ENCODE data around the gene SPRY1. TPM values are rescaled to one million over a fixed set of nuclear protein-coding genes. Genes with fewer than 3 reads are reported as not detected.

SPRY1 gene
- total RNA-seq, 2 donors from 2014 or later: 67.5 to 90.2 TPM

DNA sequence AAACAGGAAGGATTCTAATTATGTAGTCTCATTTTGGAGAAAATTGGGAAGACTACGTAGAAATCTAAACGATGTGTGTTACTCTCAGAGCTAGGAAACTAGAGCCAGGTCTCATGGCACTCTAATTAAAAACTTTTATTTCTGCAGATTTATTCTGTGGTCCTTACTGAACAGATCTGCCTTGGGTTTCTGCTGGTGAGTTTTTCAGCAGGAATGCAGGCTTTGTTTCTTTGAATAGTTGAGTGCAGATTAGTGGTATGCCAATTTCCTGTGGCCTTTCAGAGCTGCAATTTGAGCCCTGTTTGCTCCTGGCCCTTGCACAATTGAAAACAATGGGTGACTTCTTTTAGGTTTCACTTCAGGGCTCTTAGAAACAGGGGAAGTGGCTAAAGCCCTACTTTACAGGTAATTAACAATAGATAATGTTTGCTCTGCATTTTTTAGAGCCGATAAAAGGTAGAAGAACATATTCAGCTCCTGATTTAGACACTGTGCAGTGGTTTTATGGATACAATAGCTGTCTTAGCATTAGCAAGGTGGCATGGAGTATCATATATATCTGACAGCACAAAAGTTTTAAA is 21.8 kb downstream of the SPRY1 start:
- H3K4me1 ChIP-seq (replicated peaks): no peaks in the 10 kb centered on the region
- no peak for TF ChIP-seq POLR2A (IDR thresholded peaks at IDR 0.05)
- TF ChIP-seq, protein P1, sequence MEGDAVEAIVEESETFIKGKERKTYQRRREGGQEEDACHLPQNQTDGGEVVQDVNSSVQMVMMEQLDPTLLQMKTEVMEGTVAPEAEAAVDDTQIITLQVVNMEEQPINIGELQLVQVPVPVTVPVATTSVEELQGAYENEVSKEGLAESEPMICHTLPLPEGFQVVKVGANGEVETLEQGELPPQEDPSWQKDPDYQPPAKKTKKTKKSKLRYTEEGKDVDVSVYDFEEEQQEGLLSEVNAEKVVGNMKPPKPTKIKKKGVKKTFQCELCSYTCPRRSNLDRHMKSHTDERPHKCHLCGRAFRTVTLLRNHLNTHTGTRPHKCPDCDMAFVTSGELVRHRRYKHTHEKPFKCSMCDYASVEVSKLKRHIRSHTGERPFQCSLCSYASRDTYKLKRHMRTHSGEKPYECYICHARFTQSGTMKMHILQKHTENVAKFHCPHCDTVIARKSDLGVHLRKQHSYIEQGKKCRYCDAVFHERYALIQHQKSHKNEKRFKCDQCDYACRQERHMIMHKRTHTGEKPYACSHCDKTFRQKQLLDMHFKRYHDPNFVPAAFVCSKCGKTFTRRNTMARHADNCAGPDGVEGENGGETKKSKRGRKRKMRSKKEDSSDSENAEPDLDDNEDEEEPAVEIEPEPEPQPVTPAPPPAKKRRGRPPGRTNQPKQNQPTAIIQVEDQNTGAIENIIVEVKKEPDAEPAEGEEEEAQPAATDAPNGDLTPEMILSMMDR (IDR thresholded peaks at IDR 0.05): no peak
- peak; percentile 74 for TF ChIP-seq POLR2AphosphoS5 (IDR thresholded peaks at IDR 0.05)
- peak; percentile 62 for DNase-seq (ENCODE audit: low spot score)
- H3K27me3 ChIP-seq (replicated peaks; ENCODE audit: insufficient read depth): no peaks in the 10 kb centered on the region
- 28% methylated on average over 3 of the region's 3 CpGs for WGBS
- peak overlapping the region; percentile 18 to 28 for H3K27ac ChIP-seq
- no peak overlapping the region for H3K4me3 ChIP-seq
- intact Hi-C loops (cut with DNase I): no loop called here
- H3K36me3 ChIP-seq: no peaks in the 10 kb centered on the region
- no peaks in the 10 kb centered on the region for H3K9me3 ChIP-seq

DNA sequence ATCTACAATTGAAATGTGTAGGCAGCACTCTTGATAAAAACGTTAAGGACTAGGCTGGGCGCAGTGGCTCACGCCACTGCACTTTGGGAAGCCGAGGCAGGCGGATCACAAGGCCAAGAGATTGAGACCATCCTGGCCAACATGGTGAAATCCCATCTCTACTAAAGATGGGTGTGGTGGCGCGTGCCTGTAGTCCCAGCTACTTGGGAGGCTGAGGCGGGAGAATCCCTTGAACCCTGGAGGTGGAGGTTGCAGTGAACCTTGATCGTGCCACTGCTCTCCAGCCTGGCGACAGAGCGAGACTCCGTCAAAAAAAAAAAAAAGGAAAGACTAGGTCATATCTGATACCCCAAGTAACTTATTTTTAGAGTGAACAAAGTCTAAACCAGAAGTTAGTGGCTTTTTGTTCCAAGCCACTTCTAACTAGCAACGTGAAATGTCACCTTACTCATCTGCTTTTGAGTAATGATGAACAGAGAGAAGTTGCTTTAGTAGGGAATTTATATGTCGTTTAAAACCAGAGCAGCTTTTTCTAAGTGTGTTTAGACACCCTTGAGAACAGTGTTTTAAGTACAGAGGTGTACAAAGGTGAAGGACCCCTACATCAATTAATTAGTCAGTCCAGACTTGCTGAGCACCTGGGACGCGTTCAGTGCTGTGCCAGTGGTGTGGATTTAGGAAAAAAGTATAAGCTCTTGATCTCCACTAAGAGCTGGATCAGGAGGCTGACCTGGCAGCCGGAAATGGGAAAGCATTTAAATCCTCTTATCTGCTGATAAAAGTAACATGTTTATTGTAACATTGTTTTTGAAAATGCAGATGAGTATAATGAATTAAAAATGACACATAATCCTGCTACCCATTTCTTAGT is 23.5 kb downstream of the SPRY1 start:
- 90% methylated on average over 17 of the region's 17 CpGs for WGBS
- Histone ChIP-seq H3K27ac (no peak overlapping the region), H3K4me3 (no peak overlapping the region), H3K9me3 (no peaks in the 10 kb centered on the region), H3K4me1 (replicated peaks) (no peaks in the 10 kb centered on the region), H3K36me3 (no peaks in the 10 kb centered on the region), H3K27me3 (replicated peaks; ENCODE audit: insufficient read depth) (no peaks in the 10 kb centered on the region)
- DNase-seq (ENCODE audit: low spot score): no peak
- TF ChIP-seq, protein P1 (IDR thresholded peaks at IDR 0.05): no peak
- no peak for TF ChIP-seq POLR2AphosphoS5 (IDR thresholded peaks at IDR 0.05)
- TF ChIP-seq POLR2A (IDR thresholded peaks at IDR 0.05): no peak
- intact Hi-C loops (cut with DNase I): no loop called here

DNA sequence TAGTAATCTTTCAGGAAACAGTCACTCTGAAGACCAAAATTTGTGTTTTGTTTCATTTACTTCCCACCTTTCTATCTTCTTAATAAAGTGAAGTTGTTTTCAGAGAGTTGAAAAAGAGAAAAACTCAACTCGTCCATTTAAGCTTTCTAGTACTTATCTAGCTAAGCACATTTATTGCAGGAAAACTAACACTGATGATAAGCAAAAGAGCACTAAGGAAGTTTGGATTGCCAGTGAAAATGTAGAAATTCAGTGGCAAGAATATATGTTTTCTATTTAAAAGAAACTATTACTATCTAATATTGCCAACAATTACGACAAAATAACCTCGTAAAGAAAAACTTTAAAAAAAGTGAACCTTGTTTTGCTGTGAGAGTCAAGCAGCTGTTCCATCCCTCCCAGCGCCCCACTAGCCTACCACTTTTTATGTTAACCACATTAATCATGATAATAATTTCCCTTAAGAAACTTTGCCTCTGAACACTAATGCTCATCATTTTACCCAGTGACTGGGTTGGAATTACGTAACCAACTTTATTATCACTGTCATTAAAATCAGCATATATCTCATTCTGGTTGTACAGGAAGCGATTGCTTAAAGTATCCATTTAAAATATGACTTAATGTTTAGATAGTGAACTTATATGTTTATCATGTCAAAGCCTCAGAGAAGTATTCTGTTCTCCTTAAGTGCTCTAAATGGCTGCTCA is 24.8 kb downstream of the SPRY1 start:
- 68% methylated on average over 6 of the region's 6 CpGs for WGBS
- H3K4me3 ChIP-seq: no peak overlapping the region
- intact Hi-C loops (cut with DNase I): no loop called here
- TF ChIP-seq POLR2AphosphoS5 (IDR thresholded peaks at IDR 0.05): no peak
- H3K4me1 ChIP-seq (replicated peaks): no peaks in the 10 kb centered on the region
- no peak overlapping the region for H3K27ac ChIP-seq
- no peaks in the 10 kb centered on the region for H3K27me3 ChIP-seq (replicated peaks; ENCODE audit: insufficient read depth)
- no peak for DNase-seq (ENCODE audit: low spot score)
- H3K36me3 ChIP-seq: no peaks in the 10 kb centered on the region
- no peaks in the 10 kb centered on the region for H3K9me3 ChIP-seq

DNA sequence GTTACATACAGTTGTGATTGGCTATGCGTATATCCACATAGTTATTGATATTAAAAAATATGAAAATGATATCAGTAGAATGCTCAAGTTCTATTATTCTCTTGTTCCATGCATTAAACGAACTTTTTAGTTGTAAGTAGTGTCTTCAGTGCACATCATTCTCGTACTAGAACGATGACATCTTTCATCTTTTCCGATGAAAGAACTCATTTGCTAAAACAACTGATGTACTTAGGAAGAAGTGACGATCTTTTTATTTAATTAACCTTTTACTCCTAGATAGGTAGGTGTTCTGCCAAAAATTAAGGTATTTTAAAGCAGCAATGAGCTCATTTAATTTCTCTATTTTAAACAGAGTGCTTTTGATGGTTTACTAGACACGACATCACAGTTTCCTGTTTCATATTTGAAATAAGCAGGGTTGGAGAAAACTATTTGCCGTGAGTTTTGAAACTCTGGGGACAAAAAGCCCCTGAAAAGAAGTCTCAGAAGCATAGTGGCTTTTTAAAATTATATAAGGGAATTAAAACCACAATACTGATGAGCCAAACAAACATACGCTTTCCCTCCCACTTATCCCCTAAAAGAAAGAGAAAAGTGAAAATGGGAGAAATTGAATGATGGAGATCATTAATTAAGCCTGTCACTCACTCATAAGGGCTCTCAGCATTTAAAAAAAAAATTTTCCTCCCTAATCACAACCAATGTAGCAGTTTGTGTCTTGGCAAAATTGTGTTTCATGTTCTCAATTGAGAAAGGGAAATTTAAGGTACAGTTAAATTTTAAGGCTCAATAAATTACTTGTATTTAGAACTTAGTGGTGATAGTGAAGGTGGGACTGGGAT is 25.6 kb downstream of the SPRY1 start:
- Histone ChIP-seq H3K4me1 (replicated peaks) (no peaks in the 10 kb centered on the region), H3K36me3 (no peaks in the 10 kb centered on the region), H3K27me3 (replicated peaks; ENCODE audit: insufficient read depth) (no peaks in the 10 kb centered on the region), H3K27ac (no peak overlapping the region), H3K9me3 (no peaks in the 10 kb centered on the region), H3K4me3 (no peak overlapping the region)
- TF ChIP-seq POLR2A (IDR thresholded peaks at IDR 0.05) (no peak), POLR2AphosphoS5 (IDR thresholded peaks at IDR 0.05) (no peak)
- TF ChIP-seq, protein P1 (IDR thresholded peaks at IDR 0.05): no peak
- intact Hi-C loops (cut with DNase I): no loop called here
- 76% methylated on average over 9 of the region's 9 CpGs for WGBS
- DNase-seq (ENCODE audit: low spot score): no peak

DNA sequence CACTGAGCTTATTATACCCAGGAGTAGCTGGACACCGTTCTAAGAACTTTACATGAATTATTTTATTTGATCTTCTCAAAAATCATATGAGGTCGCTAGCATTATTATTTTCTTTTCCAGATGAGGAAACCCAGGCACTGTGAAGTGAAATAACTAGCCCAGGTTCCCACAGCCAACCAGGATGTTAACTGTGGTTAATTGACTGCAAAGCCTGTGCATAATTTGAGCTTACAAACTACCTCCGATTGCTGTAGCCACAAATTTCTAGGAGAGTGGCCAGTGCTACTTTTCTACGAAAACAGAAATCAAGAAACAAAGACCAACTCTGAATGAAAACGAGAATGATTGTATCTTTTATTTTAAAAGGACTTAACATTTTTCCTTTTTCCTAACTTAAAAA is 27.2 kb downstream of the SPRY1 start:
- no peak for TF ChIP-seq POLR2A (IDR thresholded peaks at IDR 0.05)
- TF ChIP-seq, protein P1 (IDR thresholded peaks at IDR 0.05): no peak
- no peak for TF ChIP-seq POLR2AphosphoS5 (IDR thresholded peaks at IDR 0.05)
- H3K9me3 ChIP-seq: no peaks in the 10 kb centered on the region
- WGBS: 93% methylated on average over 5 of the region's 5 CpGs
- no peak overlapping the region for H3K4me3 ChIP-seq
- no peak overlapping the region for H3K27ac ChIP-seq
- H3K4me1 ChIP-seq (replicated peaks): no peaks in the 10 kb centered on the region
- intact Hi-C loops (cut with DNase I): no loop called here
- no peaks in the 10 kb centered on the region for H3K36me3 ChIP-seq
- no peak for DNase-seq (ENCODE audit: low spot score)
- no peaks in the 10 kb centered on the region for H3K27me3 ChIP-seq (replicated peaks; ENCODE audit: insufficient read depth)
